ENCODE data around the gene GID8.
"Not testable (repeated sequence)": the region's sequence is repeated elsewhere in the genome, so short reads cannot be mapped to it uniquely, and the experiment has no call there.

The GID8 gene

GRCh38 chr20:62958388-62959100, 20.6 kb downstream of the GID8 start:
- no peak for DNase-seq (ENCODE audit: low read depth, low spot score)

GRCh38 chr20:62959101-62959971, 21.4 kb downstream of the GID8 start:
- DNase-seq (ENCODE audit: low read depth, low spot score) = no peak

- no peak for DNase-seq (ENCODE audit: low read depth, low spot score)
These were observed 22.1 kb downstream of the GID8 start for GRCh38 chr20:62959998-62960436.

- DNase-seq (ENCODE audit: low read depth, low spot score) = not testable (repeated sequence)
These were observed 22.7 kb downstream of the GID8 start for GRCh38 chr20:62960446-62961309.

DNA sequence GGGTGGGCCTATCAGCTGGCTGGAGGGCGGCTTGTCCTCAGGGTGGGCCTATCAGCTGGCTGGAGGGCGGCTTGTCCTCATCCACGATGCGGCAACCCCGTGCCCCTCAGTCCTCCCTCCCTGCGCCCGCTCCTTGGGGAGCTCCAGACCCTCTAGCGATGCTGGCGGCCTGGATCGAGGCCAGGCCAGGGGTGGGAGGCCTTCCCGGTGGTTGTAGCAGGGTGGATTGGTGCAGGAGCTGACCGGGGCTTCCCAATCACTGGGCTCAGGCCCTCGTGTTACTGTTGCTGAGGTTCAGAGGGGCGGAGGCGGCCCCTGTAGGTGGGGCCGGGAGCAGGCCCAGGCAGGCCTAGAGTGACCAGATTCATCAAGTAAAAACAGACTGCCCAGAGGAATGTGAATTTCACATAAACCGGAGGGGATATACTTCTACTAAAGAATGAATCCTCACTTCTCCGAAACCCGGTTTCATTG, 23.4 kb downstream of the GID8 start:
- no peak for DNase-seq (ENCODE audit: low read depth, low spot score)

DNA sequence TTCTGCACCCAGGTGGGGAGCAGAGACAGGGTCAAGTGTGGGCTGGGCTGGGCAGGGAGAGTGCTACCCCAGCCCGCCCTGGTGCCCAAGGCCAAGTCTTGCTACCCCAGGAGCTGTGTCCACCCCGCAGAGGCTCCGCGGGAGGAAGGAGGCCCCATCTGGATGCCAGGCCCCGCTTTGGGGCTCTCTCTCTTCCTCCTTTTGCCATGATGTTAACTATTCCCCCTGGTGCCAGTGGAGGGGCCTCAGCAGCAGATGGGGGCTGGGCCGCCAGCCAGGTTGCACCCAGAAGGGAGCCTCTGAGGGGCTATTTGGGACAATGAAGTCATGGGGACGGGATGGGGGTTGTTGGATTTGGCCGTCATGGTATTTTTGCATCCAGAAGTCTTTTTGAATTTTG, 23.9 kb downstream of the GID8 start:
- no peak for DNase-seq (ENCODE audit: low read depth, low spot score)

GRCh38 chr20:62962221-62962879, 24.4 kb downstream of the GID8 start:
- no peak for DNase-seq (ENCODE audit: low read depth, low spot score)

- no peak for DNase-seq (ENCODE audit: low read depth, low spot score)
These were observed 25.1 kb downstream of the GID8 start for GRCh38 chr20:62962891-62963613.

- no peak for DNase-seq (ENCODE audit: low read depth, low spot score)
These were observed 25.9 kb downstream of the GID8 start for GRCh38 chr20:62963614-62964397.

- DNase-seq (ENCODE audit: low read depth, low spot score) = no peak
These were observed 26.8 kb downstream of the GID8 start for GRCh38 chr20:62964700-62965099.

DNA sequence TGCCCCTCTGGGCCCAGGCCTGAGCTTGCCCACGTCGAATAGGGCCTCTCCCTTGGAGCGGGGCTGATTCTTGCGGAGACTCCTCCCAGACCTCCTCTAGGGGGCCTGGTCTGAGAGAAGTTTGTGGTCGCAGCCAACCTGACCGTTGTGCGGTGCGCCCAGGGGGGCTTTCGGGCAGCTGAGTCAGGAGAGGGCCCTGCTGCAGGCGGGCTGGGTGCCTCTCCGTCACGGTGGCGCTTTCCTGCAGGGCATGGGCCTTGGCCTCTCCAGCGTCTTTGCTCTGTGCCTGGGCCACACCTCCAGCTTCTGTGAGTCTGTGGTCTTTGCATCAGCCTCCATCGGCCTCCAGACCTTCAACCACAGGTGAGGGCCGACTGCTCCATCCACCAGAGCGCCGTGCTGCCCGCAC, 27.4 kb downstream of the GID8 start:
- no peak for DNase-seq (ENCODE audit: low read depth, low spot score)

GRCh38 chr20:62966212-62967148, 28.5 kb downstream of the GID8 start:
- no peak for DNase-seq (ENCODE audit: low read depth, low spot score)

GRCh38 chr20:62967149-62967501, 29.2 kb downstream of the GID8 start:
- DNase-seq (ENCODE audit: low read depth, low spot score) = no peak

- DNase-seq (ENCODE audit: low read depth, low spot score) = no peak
These were observed 29.8 kb downstream of the GID8 start for GRCh38 chr20:62967628-62968351.

- DNase-seq (ENCODE audit: low read depth, low spot score) = no peak
These were observed 30.6 kb downstream of the GID8 start for GRCh38 chr20:62968378-62969178.

DNA sequence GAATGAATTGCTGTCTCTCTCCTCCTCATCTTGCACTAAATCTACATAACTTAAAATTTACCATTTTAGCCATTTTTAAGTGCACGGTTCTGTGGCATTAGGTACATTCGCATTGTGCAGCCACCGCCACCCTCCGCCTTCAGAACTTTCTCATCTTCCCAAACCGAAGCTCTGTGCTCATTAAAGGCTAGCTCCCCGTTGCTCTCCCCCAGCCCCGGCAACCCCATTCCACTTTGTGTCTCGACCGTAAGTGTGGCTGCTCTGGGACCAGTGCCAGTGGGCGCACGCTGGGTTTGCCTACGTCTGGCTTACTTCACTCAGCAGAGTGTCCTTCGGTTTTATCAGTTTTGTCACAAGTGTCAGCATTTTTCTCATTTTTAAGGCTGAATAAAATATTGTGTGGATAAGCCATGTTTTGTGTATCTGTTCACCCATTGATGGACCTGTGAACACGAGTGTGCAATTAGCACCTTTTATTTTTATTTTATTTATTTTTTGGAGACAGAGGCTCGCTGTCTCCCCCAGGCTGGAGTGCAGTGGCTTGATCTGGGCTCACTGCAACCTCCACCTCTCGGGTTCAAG, 31.3 kb downstream of the GID8 start:
- no peak for DNase-seq (ENCODE audit: low read depth, low spot score)

- DNase-seq (ENCODE audit: low read depth, low spot score) = no peak
These were observed 32.0 kb downstream of the GID8 start for GRCh38 chr20:62969939-62970306.
